Measurements from ENCODE around the gene LMF2.
A peak's percentile ranks its signal among the peaks of the same experiment; 100 is the strongest.

The LMF2 gene

DNA sequence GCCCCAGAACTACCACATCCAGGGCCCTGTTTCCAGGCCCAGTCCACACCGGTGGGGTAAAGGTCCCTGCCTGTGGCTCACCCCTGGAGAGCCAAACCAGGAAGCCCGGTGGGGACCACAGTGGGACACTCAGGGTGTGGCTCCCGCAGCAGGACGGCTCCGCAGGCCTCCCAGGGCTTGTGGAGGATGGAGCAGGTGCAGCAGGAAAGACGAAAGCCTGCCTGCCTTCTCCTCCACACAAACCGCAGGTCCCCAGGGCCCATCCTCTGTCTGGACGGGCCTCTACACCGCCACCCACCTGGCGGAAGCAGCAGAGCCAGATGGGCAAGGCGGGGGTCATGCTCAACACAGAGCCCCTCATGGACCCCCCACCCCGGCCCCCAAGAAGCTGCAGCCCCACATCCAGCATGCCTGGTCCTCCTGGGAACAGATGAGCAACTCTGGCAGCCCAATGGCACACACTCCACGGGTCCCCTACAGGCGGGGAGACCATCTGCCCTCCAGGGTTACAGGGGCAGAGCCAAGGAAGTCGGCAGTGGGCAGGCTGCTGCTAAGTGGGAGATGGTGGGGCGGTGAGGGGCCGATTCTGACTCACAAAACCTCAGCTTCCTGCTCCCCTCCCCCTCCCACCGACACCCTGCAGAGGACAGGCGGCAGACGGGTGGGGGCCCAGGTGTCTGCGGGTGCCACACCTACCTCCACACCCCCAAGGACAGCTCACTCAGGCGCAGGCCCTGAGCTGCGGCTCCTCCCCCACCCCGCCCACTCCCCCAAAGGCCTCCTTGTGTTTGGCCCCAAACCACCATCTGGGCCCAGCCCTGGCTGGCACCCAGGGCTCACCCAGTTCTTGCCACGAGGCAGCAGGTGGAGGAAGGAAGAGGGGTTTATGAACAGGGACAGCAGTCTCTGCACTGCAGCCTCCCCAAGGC, 37.9 kb downstream of the LMF2 start:
- H3K36me3 Mint-ChIP-seq (ENCODE audit: low read depth): peaks cover 6% of the 10 kb centered on the region

DNA sequence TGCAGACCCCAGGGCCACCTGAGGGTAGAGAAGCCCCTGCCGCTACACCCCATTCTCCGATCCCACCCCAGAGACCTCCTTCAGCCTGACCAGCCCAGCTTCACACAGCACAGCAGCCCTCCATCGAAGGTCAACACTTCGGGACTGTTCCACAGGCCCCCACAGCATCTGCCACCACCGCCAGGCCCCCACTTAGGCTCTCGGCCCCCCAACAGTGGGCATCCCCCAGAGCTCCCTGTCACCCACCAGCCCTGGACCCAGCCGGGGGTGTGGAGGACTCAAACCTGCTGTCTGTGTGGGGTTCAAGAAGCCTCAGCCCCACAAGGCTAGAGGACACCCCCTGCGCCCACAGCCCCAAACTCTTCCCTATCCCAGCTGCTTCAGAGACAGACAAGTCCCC, 38.9 kb downstream of the LMF2 start:
- TF ChIP-seq, protein P1, sequence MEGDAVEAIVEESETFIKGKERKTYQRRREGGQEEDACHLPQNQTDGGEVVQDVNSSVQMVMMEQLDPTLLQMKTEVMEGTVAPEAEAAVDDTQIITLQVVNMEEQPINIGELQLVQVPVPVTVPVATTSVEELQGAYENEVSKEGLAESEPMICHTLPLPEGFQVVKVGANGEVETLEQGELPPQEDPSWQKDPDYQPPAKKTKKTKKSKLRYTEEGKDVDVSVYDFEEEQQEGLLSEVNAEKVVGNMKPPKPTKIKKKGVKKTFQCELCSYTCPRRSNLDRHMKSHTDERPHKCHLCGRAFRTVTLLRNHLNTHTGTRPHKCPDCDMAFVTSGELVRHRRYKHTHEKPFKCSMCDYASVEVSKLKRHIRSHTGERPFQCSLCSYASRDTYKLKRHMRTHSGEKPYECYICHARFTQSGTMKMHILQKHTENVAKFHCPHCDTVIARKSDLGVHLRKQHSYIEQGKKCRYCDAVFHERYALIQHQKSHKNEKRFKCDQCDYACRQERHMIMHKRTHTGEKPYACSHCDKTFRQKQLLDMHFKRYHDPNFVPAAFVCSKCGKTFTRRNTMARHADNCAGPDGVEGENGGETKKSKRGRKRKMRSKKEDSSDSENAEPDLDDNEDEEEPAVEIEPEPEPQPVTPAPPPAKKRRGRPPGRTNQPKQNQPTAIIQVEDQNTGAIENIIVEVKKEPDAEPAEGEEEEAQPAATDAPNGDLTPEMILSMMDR (IDR thresholded peaks at IDR 0.05; ENCODE audit: unreplicated experiment in 3 of 3): no peak
- Mint-ChIP-seq H3K9me3 (no peaks in the 10 kb centered on the region), H3K27me3 (ENCODE audit: low read depth) (no peaks in the 10 kb centered on the region), H3K4me1 (peaks cover 28% of the 10 kb centered on the region), H3K27ac (no peak overlapping the region), H3K36me3 (ENCODE audit: low read depth) (peaks cover 8% of the 10 kb centered on the region), H3K4me3 (peak overlapping the region in 1 of 3 experiments; percentile 34)

More for the DNA sequence above, 37.9 kb downstream of the LMF2 start:
- TF ChIP-seq, protein P1 (IDR thresholded peaks at IDR 0.05; ENCODE audit: unreplicated experiment in 3 of 3): no peak
- Mint-ChIP-seq H3K4me1 (peaks cover 35% of the 10 kb centered on the region), H3K27ac (no peak overlapping the region), H3K4me3 (no peak overlapping the region), H3K27me3 (ENCODE audit: low read depth) (no peaks in the 10 kb centered on the region), H3K9me3 (no peaks in the 10 kb centered on the region)

DNA sequence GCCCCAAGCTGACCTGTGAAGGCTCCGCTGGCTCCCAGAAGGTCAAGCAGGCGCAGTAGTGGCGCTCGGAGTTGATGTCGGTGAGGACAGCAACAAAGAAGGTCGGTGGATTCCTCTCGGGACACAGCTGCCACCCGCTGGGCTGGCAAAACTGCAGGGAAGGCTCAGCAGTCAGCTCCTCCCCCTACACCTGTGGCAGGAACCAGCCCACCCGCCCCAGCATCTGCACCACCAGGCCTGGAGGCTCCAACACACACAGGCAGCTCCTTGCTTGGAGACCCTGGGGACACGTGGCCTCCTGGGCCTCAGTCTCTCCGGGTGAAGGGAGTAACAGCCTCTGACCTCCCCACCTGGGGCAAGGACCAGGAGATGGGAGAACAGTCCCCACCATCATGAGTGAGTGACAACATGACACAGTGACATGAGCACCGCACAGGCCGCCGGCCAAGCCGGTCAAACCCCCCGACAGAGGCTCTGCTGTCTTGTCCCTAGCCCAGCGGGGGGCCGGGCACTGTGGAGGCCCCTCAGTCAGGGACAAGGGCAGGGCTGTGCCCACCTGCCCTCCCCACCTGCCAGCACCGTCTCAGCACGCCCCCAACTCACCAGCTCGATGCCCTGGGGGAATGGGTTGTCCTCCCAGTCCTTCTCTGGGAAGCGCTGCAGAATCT, 39.6 kb downstream of the LMF2 start:
- Mint-ChIP-seq H3K4me1 (peaks cover 20% of the 10 kb centered on the region), H3K27ac (no peak overlapping the region), H3K9me3 (no peaks in the 10 kb centered on the region), H3K27me3 (ENCODE audit: low read depth) (no peaks in the 10 kb centered on the region), H3K36me3 (ENCODE audit: low read depth) (peaks cover 12% of the 10 kb centered on the region), H3K4me3 (no peak overlapping the region)
- TF ChIP-seq, protein P1 (IDR thresholded peaks at IDR 0.05; ENCODE audit: unreplicated experiment in 3 of 3): no peak

DNA sequence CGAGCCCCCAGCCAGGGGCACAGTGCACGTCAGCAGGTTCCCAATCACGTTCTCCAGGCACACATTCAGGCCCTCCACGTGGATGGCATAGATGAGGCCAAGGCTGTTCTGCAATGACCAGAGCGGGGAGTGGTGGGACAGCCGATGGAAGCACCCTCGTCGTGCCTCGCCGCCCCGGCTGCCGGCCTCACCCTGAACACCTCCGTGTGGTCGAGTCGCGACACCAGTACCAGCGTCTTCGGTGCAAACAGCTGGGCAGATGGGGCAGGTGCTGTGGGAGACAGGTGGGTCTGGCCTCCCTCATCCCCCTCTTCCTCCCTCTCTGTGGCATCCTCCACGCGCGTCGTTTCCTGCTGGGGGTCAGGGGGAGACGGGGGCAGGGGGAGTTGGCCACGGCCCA, 40.2 kb downstream of the LMF2 start:
- H3K27ac Mint-ChIP-seq: no peak overlapping the region
- H3K9me3 Mint-ChIP-seq: no peaks in the 10 kb centered on the region
- no peak overlapping the region for H3K4me3 Mint-ChIP-seq
- no peaks in the 10 kb centered on the region for H3K27me3 Mint-ChIP-seq (ENCODE audit: low read depth)
- H3K36me3 Mint-ChIP-seq (ENCODE audit: low read depth): peaks cover 13% of the 10 kb centered on the region
- H3K4me1 Mint-ChIP-seq: peaks cover 18% of the 10 kb centered on the region
- TF ChIP-seq, protein P1 (IDR thresholded peaks at IDR 0.05; ENCODE audit: unreplicated experiment in 3 of 3): no peak

DNA sequence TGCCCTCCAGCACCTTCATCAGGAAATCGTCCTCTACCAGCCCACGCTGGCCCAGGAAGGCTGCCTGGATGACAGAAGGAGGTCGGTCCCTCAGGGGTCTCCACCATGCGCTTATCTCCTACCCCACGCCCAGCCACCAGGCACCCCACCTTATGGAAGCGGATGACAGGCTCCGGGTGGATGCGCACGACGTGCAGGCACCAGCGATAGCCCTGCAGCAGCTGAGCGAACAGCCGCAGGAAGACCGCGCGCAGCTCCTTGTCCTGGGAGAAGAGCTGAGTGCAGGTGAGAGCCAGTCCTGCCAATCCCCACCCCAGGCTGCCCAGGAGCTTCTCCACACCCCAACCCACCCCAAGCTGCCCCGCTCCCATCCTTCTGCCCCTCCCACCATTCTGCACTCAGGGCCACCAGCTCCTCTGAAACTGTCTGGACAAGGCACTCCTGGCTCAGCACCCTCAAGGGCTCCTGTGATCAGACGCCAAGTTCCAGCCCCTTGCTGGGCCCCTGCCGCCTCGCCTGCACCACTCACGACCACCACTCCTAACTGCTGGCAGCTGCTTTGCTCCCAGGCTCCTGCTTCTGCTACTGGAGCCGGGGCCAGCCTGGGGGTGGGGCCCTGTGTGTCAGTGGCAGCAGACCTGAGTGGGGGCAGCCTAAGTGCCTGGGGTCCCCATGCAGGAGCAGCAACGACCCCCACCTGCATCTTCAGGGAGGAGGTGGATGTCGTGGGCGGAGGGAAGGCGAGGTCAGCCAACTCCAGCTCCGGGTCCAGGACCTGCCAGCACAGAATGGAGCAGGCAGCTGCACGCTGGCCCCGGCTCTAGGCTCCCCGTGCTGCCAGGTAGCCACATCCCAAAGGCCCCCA, 42.2 kb downstream of the LMF2 start:
- Mint-ChIP-seq H3K9me3 (no peaks in the 10 kb centered on the region), H3K4me3 (no peak overlapping the region), H3K36me3 (ENCODE audit: low read depth) (peaks cover 13% of the 10 kb centered on the region), H3K4me1 (peaks cover 5% of the 10 kb centered on the region), H3K27ac (no peak overlapping the region), H3K27me3 (ENCODE audit: low read depth) (no peaks in the 10 kb centered on the region)
- TF ChIP-seq, protein P1 (IDR thresholded peaks at IDR 0.05; ENCODE audit: unreplicated experiment in 3 of 3): no peak

Data from nephron (organoid).